ENCODE measurements around the gene SMIM10.
"Not testable (repeated sequence)": the region's sequence is repeated elsewhere in the genome, so short reads cannot be mapped to it uniquely, and the experiment has no call there.

SMIM10 gene

DNA sequence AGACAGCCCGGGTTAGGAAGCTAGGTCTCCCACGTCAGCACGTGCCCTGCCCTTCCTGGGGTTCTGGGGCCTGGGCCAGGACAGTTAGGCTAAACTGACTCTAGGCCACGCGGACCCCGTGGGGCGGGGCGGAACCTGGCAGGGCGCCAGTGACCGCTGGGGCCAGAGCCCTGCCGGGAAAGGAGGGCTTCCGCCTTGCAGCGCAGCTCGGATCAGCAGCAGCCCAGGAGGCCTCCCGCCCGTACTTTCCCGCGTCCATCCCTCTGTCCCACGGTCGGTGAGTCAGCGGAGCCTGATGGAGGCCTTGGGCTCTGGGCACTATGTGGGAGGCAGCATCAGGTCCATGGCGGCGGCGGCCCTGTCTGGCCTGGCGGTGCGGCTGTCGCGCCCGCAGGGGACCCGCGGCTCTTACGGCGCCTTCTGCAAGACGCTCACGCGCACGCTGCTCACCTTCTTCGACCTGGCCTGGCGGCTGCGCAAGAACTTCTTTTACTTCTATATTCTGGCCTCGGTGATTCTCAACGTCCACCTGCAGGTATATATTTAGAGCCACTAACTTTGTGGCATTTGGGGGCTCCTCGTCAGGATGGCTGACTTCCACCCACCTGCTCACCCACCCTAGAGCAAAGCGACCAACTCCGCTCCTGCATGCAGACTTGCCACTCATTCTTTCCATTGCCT, at the start of gene SMIM10:
TSS of gene SMIM10 (plus strand) at position 191 of the 681 bp plus-strand sequence. CDS start at position 296, 105 bp downstream.
- DNase-seq: no peak

GRCh38 chrX:134946364-134946763, 44.4 kb upstream of the SMIM10 start:
- not testable (repeated sequence) for DNase-seq

DNA sequence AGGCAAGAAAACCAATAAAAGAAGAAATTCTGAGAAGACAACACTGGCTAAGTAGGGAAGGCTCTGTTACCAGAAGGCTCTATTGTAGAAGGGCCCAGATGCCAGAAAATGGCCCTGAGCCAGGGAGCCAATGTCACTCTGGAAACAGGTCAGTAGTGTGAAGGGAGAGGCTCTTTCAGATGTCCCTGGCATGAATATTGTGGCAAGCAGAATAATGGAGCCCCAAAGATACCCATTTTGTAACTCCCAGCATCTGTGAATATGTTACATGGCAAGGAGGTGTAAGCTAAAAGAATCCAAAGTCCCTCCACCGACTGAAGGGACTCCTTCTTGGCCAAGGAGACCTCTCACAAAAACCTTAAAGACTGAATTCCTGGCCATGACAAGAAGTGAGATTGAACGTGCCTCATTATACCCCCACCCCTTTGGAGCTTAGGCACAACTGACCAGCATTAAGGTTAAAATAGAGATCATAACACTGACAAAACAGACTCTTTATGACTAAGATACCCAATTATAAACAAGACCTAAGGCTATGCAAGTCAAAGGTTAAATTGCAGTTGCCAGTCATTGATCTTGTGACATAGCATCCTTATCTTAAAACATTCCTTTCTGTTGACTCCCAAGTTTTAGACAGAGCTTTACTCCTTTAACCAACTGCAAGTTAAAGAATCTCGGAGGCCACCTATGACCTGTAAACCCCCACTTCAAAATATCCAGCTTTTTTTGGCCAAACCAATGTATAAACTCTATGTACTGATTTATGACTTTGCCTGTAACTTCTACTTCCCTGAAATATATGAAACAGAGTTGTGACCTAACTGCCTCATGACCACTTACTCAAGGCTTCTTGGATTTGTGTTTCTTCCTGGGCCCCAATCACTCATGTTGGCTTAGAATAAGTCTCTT, 42.2 kb upstream of the SMIM10 start:
- DNase-seq: no peak

DNA sequence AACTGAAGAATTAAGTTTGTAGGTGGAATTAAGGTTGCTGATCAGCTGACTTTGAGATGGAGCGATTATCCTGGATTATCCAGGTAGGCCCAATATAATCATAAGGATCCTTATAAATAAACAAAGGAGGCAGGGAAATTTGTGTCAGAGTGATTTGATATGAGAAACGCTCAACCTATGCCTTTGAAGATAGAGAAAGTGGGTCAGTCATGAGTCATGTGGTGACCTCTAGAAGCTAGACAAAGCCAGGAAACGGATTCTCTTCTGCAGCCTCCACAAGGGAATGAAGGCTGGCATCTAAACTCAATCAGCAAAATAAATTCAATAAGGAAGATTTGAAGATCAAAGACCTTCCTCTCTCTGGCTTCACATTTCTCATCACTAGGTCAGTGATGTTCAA, 41.5 kb upstream of the SMIM10 start:
- DNase-seq: no peak

DNA sequence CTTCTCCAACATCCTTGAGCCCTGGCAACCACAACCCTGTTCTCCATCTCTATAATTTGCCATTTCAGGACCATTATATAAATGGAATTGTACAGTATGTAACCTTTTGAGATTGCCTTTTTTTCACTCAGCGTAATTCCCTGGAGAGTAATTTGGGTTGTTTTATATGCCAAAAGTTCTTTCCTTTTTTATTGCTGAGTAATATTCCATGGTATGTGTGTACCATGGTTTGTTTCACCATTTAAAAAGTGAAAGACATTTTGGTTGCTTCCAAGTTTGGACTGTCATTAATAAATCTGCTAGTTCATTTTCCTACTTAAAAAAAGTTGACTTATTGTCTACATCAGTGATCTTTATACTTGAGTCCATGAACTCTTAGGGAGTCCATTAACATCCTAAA, 33.0 kb upstream of the SMIM10 start:
- DNase-seq: no peak

- DNase-seq: not testable (repeated sequence)
Measured at GRCh38 chrX:134960366-134960765, 30.4 kb upstream of the SMIM10 start.

DNA sequence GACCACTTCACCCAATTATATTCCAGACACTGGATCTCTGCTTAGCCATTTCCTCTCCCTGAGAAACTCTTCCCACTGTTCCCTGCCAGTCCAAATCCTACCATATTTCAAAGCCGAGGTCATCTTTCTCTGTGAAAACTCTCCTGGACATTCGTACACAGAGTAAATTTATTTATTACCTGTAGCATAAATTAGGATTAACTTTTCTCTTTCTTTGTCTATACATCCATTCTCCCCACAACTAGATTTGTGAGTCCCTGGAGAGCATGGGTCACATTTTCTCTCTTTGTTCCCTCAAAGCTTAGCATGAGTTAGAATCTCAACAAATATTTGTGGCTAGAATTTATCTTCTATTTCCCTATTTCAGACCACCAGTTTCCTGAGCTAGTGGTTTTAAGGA, 27.8 kb upstream of the SMIM10 start:
- DNase-seq: no peak

GRCh38 chrX:134969726-134970125, 21.1 kb upstream of the SMIM10 start:
- no peak for DNase-seq

GRCh38 chrX:134971926-134972325, 18.9 kb upstream of the SMIM10 start:
- DNase-seq: no peak

DNA sequence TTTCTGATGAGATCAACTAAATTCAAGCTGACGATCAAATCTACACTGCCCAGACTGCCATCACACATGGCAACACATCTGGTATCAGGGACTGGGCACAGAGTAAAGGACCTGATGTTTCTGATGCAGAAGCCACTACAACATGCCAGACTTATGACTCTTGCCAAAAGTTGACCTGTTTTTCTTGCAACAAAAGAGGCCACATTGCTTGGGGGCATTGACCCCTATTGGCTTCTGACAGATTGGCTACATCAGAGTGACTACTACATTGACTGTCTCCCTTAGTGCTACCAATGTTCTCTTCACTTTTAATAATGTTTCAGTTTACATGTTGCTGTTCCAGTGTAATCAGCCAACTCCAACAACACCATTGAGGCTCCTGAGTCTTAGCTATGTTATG, 15.3 kb upstream of the SMIM10 start:
- no peak for DNase-seq

DNA sequence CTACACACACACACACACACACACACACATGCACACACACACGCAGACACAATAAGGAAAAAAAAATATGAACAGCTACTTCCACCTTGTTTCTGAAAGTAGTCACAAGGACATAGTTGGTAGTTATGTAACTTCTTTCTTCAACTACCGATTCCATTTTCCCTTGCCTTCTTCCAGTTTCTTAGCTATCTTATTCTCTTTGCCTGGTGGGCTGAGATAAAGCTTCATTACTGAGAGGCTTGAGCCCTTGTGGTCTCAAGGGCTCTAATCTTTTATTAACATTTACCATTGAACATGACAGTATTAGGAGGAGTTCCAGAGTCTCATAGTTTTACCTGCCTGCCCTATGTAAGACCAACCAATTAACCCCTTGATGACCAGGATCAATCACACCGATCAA, 8.9 kb upstream of the SMIM10 start:
- DNase-seq: no peak

DNA sequence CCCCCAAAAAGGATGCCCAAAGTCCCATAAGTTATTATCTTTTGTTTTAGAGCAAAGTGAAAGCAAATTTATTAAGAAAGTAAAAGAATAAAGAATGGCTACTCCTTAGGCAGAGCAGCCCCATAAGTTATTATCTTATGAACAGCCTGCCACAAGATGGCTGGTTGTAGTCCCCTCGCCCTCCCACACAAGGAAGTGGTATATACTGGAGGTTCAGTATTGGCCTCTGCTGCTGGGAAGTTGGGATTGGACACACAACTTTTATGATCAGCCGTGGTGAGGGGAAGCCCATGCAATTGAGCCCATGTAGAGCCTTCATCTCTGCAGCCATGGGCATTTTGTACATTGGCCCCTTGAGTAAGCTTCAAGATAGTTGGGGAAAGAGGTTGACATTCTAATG, 8.0 kb upstream of the SMIM10 start:
- no peak for DNase-seq

- no peak for DNase-seq
Measured at GRCh38 chrX:134985479-134985878, 5.3 kb upstream of the SMIM10 start.

GRCh38 chrX:134990475-134990800, 353 bp upstream of the SMIM10 start:
- no peak for DNase-seq

DNA sequence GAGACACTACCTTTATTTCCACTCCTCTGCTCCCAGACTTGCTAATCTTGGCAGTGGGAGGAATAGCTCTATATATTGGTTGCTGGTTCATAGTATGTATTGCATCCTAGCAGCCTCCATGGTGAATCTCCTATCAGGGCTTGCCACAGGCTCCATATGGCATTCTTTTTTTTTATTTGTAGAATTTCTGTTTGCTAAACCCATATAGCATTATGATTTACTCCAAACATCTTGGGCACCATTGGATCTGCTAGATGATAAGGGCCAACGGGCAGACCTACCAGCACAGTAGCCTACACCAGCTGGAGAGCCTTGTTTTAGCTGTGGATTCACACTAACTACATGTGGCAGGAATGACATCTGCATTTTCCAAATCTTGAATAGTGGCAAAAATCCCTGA, 6.9 kb downstream of the SMIM10 start:
- no peak for DNase-seq

GRCh38 chrX:134998246-134998645, 7.5 kb downstream of the SMIM10 start:
- DNase-seq: no peak

GRCh38 chrX:134999469-134999868, 8.7 kb downstream of the SMIM10 start:
- no peak for DNase-seq

GRCh38 chrX:135000516-135000915, 9.7 kb downstream of the SMIM10 start:
- DNase-seq: no peak

GRCh38 chrX:135003876-135004623, 13.3 kb downstream of the SMIM10 start:
- DNase-seq: peak; percentile 54 to 71 (median 58)

DNA sequence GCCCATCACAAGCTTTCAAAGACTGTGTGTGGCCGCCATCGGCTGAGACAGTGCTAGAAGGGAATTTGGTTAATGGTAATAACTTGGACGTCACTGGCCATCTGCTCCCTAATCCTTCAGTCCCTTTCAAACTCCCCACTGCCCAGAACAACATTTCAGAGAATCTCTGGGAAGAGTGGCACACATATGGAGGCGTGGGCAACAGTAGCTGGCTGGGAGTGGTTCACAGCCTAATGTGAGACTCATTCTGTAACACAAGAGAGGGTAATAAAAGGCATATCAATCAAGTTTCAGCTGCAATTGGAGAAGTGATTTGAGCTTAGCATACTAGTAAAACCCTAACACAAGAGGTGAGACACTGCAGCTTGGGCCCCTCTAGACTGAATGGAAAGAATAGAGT, 15.4 kb downstream of the SMIM10 start:
- DNase-seq: no peak

DNA sequence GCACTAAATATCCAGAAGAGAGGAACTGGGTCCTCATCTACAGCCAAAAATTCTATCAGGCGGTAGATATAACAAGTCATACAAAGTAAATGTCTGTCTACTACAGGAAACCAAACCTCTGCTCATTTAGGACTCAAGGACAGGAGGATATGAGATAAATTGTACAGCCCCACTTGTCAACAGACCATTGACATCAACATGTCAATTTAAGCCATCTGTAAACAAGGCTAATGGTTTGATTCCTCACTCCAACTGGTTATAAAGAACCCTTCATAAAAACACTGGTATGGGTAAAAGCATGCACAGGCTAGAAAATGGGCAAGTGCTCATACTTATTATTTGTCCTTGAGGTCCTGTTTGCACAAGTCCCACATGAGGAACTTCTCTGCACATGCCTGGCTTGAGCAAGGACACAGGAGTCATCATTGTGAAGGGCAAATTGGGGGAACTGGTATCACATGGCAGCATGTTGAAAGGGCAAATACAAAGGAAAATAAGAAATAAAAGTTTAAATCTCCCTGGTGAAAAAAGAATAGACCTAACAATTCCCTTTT, 18.3 kb downstream of the SMIM10 start:
- no peak for DNase-seq

- DNase-seq: no peak
Measured at GRCh38 chrX:135009838-135010237, 19.0 kb downstream of the SMIM10 start.

- no peak for DNase-seq
Measured at GRCh38 chrX:135010921-135011320, 20.1 kb downstream of the SMIM10 start.
